HepG2 (cell line): ENCODE data around the gene STARD13. TPM values are rescaled to one million over a fixed set of nuclear protein-coding genes. Genes with fewer than 3 reads are reported as not detected.
A peak's percentile ranks its signal among the peaks of the same experiment; 100 is the strongest.

Source experiments
- ATAC-seq: fragments of 200-7000 bp; cut with Tn5 transposase; 3 replicates; pipeline ENCODE4 v1.9.1; 2020; ENCODE audit warnings: mild to moderate bottlenecking, moderate library complexity
- BruUV-seq: library from RNA; stranded (reverse); fragments of 400-500 nt; replicated peaks from 2 replicates; lab custom pipeline; 2021; lab: Mats Ljungman, UMichigan
- CTCF ChIA-PET: fragments of 300-600 bp; formaldehyde crosslinking; extraction: SDS; loops from one replicate; lab custom pipeline; 2021; ENCODE audit warnings: low total read pairs, inconsistent platforms, low intra/inter-chr PET ratio; lab: Yijun Ruan, JAX
- POLR2A ChIA-PET: fragments of 350-600 bp; sonication (Branson Sonifier 250); formaldehyde crosslinking; loops from one replicate; lab custom pipeline; 2020; ENCODE audit warnings: antibody characterized with exemption, inconsistent platforms; lab: Yijun Ruan, JAX
- DNase-seq: peaks from one replicate; pipeline ENCODE4 v3.0.0-alpha.2; 2015; ENCODE audit warnings: low spot score
- FAIRE-seq: peaks from 3 replicates; lab custom pipeline; 2011; peaks lifted over from hg19 to GRCh38; lab: Jason Lieb, UNC
- H2AFZ ChIP-seq: one replicate; pipeline ENCODE4 v1.6.1; 2011; ENCODE audit warnings: low read length, inconsistent platforms
- H3K27ac ChIP-seq: fragments of 300-600 bp; 3 replicates; pipeline ENCODE4 v1.8.0; 2011; ENCODE audit warnings: mixed run types, mild to moderate bottlenecking, mixed read lengths, low read length, inconsistent platforms; ENCODE audit not compliant: insufficient read depth; ENCODE audit errors: extremely low read length
- H3K27me3 ChIP-seq, 2 experiments: fragments of 200-600 bp in 1 of 2; 2 replicates in 1 of 2; 3 replicates in 1 of 2; pipeline versions ENCODE4 v1.6.0 to v1.8.0; 2011; ENCODE audit warnings: low read length in 2 of 2, mild to moderate bottlenecking in 2 of 2, moderate library complexity in 2 of 2, inconsistent platforms in 1 of 2; ENCODE audit not compliant: insufficient read depth in 2 of 2, control insufficient read depth in 1 of 2
- H3K36me3 ChIP-seq, 2 experiments: fragments of 200-600 bp in 1 of 2; replicated peaks in 1 of 2; 2 replicates in 1 of 2; 3 replicates in 1 of 2; pipeline versions ENCODE4 v1.5.1 to v1.8.0; 2011; ENCODE audit warnings: low read length in 2 of 2, inconsistent platforms in 1 of 2; ENCODE audit not compliant: insufficient read depth in 2 of 2, control insufficient read depth in 1 of 2
- H3K4me1 ChIP-seq: 2 replicates; pipeline ENCODE4 v1.5.1; 2012; ENCODE audit warnings: low read length, inconsistent platforms; ENCODE audit not compliant: insufficient read depth
- H3K4me2 ChIP-seq: 2 replicates; pipeline ENCODE4 v1.6.0; 2011; ENCODE audit warnings: low read depth, low read length, inconsistent platforms
- H3K4me3 ChIP-seq, 3 experiments: fragments of 200-600 bp in 1 of 3; sonication (generic), shearing (Covaris generic) in 1 of 3; replicated peaks in 1 of 3; 2 replicates each; pipeline ENCODE4 v1.5.1; 2011 to 2016; ENCODE audit warnings: low read length in 3 of 3, inconsistent platforms in 2 of 3, low read depth in 2 of 3, mild to moderate bottlenecking in 2 of 3, control low read depth in 1 of 3, mixed read lengths in 1 of 3; ENCODE audit not compliant: insufficient read depth in 1 of 3
- H3K79me2 ChIP-seq: one replicate; pipeline ENCODE4 v1.6.1; 2011; ENCODE audit warnings: low read length, inconsistent platforms; ENCODE audit not compliant: insufficient read depth
- H3K9ac ChIP-seq: 2 replicates; pipeline ENCODE4 v1.6.0; 2011; ENCODE audit warnings: mild to moderate bottlenecking, low read depth, low read length, inconsistent platforms; ENCODE audit not compliant: insufficient read depth
- H3K9me3 ChIP-seq: 2 replicates; pipeline ENCODE4 v1.5.1; 2012; ENCODE audit warnings: mild to moderate bottlenecking, low read length
- H4K20me1 ChIP-seq: 2 replicates; pipeline ENCODE4 v1.6.0; 2011; ENCODE audit warnings: inconsistent platforms, mild to moderate bottlenecking, low read length, moderate library complexity; ENCODE audit not compliant: insufficient read depth
- GPBP1L1 ChIP-seq: sonication (generic); formaldehyde crosslinking; IDR thresholded peaks from 2 replicates; pipeline ENCODE4 v1.5.0; 2020; ENCODE audit warnings: mild to moderate bottlenecking, missing genetic modification reagents
- HNF1A ChIP-seq, 2 experiments: sonication (generic) in 1 of 2; formaldehyde crosslinking in 1 of 2; IDR thresholded peaks; 2 replicates each; pipeline versions ENCODE4 v1.4.0 to v1.6.1; 2016 to 2020; ENCODE audit warnings: borderline replicate concordance in 1 of 2, low read depth in 1 of 2, mild to moderate bottlenecking in 1 of 2, missing genetic modification reagents in 1 of 2
- KLF6 ChIP-seq: IDR thresholded peaks from 2 replicates; pipeline ENCODE4 v1.8.0; 2016; ENCODE audit warnings: missing biosample characterization, missing genetic modification reagents
- NR2F6 ChIP-seq, 2 experiments: IDR thresholded peaks; 2 replicates each; pipeline ENCODE4 v1.6.1; 2016; ENCODE audit warnings: antibody characterized with exemption in 1 of 2, mild to moderate bottlenecking in 1 of 2
- RBFOX2 ChIP-seq: fragments of 200-400 bp; formaldehyde crosslinking; IDR thresholded peaks from 2 replicates; pipeline ENCODE4 v1.6.1; 2017; ENCODE audit warnings: low read depth, mild to moderate bottlenecking, low read length
- RELA ChIP-seq: sonication (generic); formaldehyde crosslinking; IDR thresholded peaks from 2 replicates; pipeline ENCODE4 v1.4.0; 2020; ENCODE audit warnings: missing genetic modification reagents
- RNF2 ChIP-seq: fragments of 450-650 bp; conservative IDR thresholded peaks from 2 replicates; pipeline ENCODE4 v1.6.1; 2016; ENCODE audit warnings: low read depth
- TCF12 ChIP-seq, 2 experiments: fragments of 450-650 bp in 1 of 2; sonication (generic) in 1 of 2; formaldehyde crosslinking in 1 of 2; IDR thresholded peaks; 2 replicates each; pipeline versions ENCODE4 v1.6.1 to v1.8.0; 2017 to 2022; ENCODE audit warnings: antibody characterized with exemption in 1 of 2, mild to moderate bottlenecking in 1 of 2, missing genetic modification reagents in 1 of 2, moderate library complexity in 1 of 2
- ZBTB44 ChIP-seq: sonication (generic); formaldehyde crosslinking; IDR thresholded peaks from 2 replicates; pipeline ENCODE4 v1.4.0; 2020; ENCODE audit warnings: missing genetic modification reagents
- ZKSCAN8 ChIP-seq: IDR thresholded peaks from 2 replicates; pipeline ENCODE4 v1.6.1; 2016; ENCODE audit warnings: borderline replicate concordance, missing genetic modification reagents, missing compliant biosample characterization
- WGBS: methylation state at CpG from one replicate; pipeline ENCODE4 v1.1.6; 2017; ENCODE audit warnings: low lambda C conversion rate; 5-methylcytosine and 5-hydroxymethylcytosine counted together
- in situ Hi-C: cut with HindIII; loops from 2 replicates; pipeline ENCODE4 v1.10.0; 2017; ENCODE audit warnings: low pct_unique_long_range_greater_than_20kb; ENCODE audit not compliant: extremely low pct_ligation_motif_present
- intact Hi-C: fragments of 100-400 bp; cut with micrococcal nuclease; formaldehyde crosslinking; loops from one replicate; pipeline ENCODE4 v1.10.0; 2022; ENCODE audit not compliant: unreplicated experiment
- polyA plus RNA-seq, 8 experiments: library from polyadenylated mRNA; depleted of rRNA in 3 of 8; stranded (reverse) in 7 of 8; unstranded in 1 of 8; fragments of >200 nt; fragmentation: Illumina TruSeq in 4 of 8; extraction: Trizol in 4 of 8; gene quantifications; 2 replicates each; pipeline versions ENCODE4 v1.2.1 to v1.2.3, GENCODE V29; 2011 to 2016; ENCODE audit warnings: low read depth in 4 of 8, missing spikeins in 1 of 8, mixed read lengths in 1 of 8; ENCODE audit not compliant: insufficient read depth in 1 of 8
- total RNA-seq, 5 experiments: library from RNA; depleted of rRNA; stranded (reverse); fragments of >200 nt; fragmentation: Illumina TruSeq; extraction: Trizol; gene quantifications; 2 replicates each; pipeline ENCODE4 v1.2.3, GENCODE V29; 2016; ENCODE audit warnings: low read depth in 1 of 5

Gene STARD13
- total and polyA plus RNA-seq, 2 of the 13 experiments (the other 11 are each of a cell fraction or from before 2014, with no cell fraction given) = 12.8 to 14.3 TPM

GRCh38 chr13:33180122-33180804, 105.3 kb downstream of the STARD13 start (continued):
- peak; percentile 31; the same call in 1 of the 2 replicates for TF ChIP-seq HNF1A (IDR thresholded peaks at IDR 0.05; ENCODE audit: low read depth)
- TF ChIP-seq HNF1A (CRISPR knock-in tag; IDR thresholded peaks at IDR 0.05; ENCODE audit: borderline replicate concordance) = peak; percentile 32; the same call in 1 of the 2 replicates
- TF ChIP-seq, all 625 proteins: peak for 9

- Histone ChIP-seq H3K9me3 (no peaks in the 10 kb centered on the region), H3K4me3 (no peak overlapping the region), H3K9ac (no peak overlapping the region), H3K27me3 (no peaks in the 10 kb centered on the region), H3K4me1 (peaks cover 28% of the 10 kb centered on the region), H3K36me3 (peaks cover 3 to 13% of the 10 kb centered on the region in 2 experiments), H4K20me1 (no peaks in the 10 kb centered on the region), H3K4me2 (no peak overlapping the region), H3K79me2 (no peaks in the 10 kb centered on the region), H2AFZ (no peak overlapping the region), H3K27ac (no peak overlapping the region)
- in situ Hi-C loops = no loop called here
- ChIA-PET CTCF (no interaction called here), POLR2A (no interaction called here)
- intact Hi-C loops = no loop called here
- ATAC-seq = no peak
- DNase-seq = no peak
- no peak for FAIRE-seq
- BruUV-seq = no TSS peak
- 100% methylated on average over 1 of the region's 1 CpG for WGBS
- TF ChIP-seq NR2F6 (IDR thresholded peaks at IDR 0.05) = no peak
- TF ChIP-seq NR2F6 (CRISPR knock-in tag; IDR thresholded peaks at IDR 0.05) = no peak
- no peak for TF ChIP-seq KLF6 (CRISPR knock-in tag)
- no peak for TF ChIP-seq TCF12 (IDR thresholded peaks at IDR 0.05)
- no peak for TF ChIP-seq TCF12 (CRISPR knock-in tag; IDR thresholded peaks at IDR 0.05)
- no peak for TF ChIP-seq ZBTB44 (CRISPR knock-in tag)
- no peak for TF ChIP-seq GPBP1L1 (CRISPR knock-in tag)
- TF ChIP-seq ZKSCAN8 (CRISPR knock-in tag) = no peak
- TF ChIP-seq RELA (CRISPR knock-in tag) = no peak
- TF ChIP-seq RNF2 = no peak
- TF ChIP-seq RBFOX2 = no peak
Observed at GRCh38 chr13:33179463-33179862, 106.1 kb downstream of the STARD13 start.
